ENCODE data around the gene GRM7. TPM values are rescaled to one million over a fixed set of nuclear protein-coding genes. Genes with fewer than 3 reads are reported as not detected.

The GRM7 gene
- total and polyA plus RNA-seq, 2 of the 4 experiments (the other 2 are of a cell fraction): not detected

DNA sequence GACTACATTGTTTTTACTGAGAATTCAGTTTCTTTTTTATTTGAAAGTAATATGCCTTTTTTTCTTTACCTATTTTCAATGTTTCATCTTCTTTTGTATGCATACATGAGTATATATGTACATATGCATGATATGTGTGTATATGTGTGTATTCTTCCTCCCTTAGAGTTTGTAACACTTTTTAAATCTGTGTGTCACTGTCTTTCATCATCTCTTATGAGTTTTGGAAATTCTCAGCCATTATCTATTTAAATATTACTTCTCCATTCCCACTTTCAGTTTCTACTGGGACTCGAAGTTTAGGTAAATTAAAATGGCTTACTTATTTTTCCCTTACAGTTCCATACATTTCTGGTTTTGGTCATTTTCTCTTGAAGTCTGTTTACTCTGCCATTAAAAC is 754.1 kb downstream of the GRM7 start:
- H3K23ac ChIP-seq (ENCODE audit: low read depth, low read length): no peak overlapping the region
- no peak overlapping the region for H2AFZ ChIP-seq (replicated peaks; ENCODE audit: low read length, poor library complexity)
- H3K4me1 ChIP-seq (ENCODE audit: control insufficient read depth, insufficient read depth, low read length): no peaks in the 10 kb centered on the region
- H3K79me1 ChIP-seq (ENCODE audit: low read depth in 1 of 2, low read length in 2 of 2): no peaks in the 10 kb centered on the region
- H3K4me2 ChIP-seq (ENCODE audit: low read depth, low read length): no peak overlapping the region
- H2BK120ac ChIP-seq (ENCODE audit: low read depth, low read length): no peak overlapping the region
- H2BK20ac ChIP-seq (ENCODE audit: low read depth, low read length): no peak overlapping the region
- no peaks in the 10 kb centered on the region for H3K27me3 ChIP-seq (ENCODE audit: control insufficient read depth, insufficient read depth, low read length)
- in situ Hi-C loops (cut with MboI; ENCODE audit: low sequenced_read_pairs): no loop called here
- H4K5ac ChIP-seq (ENCODE audit: low read depth, low read length): no peak overlapping the region
- TF ChIP-seq, protein P1, sequence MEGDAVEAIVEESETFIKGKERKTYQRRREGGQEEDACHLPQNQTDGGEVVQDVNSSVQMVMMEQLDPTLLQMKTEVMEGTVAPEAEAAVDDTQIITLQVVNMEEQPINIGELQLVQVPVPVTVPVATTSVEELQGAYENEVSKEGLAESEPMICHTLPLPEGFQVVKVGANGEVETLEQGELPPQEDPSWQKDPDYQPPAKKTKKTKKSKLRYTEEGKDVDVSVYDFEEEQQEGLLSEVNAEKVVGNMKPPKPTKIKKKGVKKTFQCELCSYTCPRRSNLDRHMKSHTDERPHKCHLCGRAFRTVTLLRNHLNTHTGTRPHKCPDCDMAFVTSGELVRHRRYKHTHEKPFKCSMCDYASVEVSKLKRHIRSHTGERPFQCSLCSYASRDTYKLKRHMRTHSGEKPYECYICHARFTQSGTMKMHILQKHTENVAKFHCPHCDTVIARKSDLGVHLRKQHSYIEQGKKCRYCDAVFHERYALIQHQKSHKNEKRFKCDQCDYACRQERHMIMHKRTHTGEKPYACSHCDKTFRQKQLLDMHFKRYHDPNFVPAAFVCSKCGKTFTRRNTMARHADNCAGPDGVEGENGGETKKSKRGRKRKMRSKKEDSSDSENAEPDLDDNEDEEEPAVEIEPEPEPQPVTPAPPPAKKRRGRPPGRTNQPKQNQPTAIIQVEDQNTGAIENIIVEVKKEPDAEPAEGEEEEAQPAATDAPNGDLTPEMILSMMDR (conservative IDR thresholded peaks at IDR 0.05; ENCODE audit: low read depth, low read length): no peak
- TF ChIP-seq CEBPB (IDR thresholded peaks at IDR 0.05; ENCODE audit: low read depth, low read length) (no peak), MXI1 (IDR thresholded peaks at IDR 0.05; ENCODE audit: borderline replicate concordance, low read depth, low read length) (no peak), MAFK (IDR thresholded peaks at IDR 0.05; ENCODE audit: low read depth, low read length) (no peak)
- TF ChIP-seq, protein P2, sequence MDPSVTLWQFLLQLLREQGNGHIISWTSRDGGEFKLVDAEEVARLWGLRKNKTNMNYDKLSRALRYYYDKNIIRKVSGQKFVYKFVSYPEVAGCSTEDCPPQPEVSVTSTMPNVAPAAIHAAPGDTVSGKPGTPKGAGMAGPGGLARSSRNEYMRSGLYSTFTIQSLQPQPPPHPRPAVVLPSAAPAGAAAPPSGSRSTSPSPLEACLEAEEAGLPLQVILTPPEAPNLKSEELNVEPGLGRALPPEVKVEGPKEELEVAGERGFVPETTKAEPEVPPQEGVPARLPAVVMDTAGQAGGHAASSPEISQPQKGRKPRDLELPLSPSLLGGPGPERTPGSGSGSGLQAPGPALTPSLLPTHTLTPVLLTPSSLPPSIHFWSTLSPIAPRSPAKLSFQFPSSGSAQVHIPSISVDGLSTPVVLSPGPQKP (IDR thresholded peaks at IDR 0.05; ENCODE audit: borderline replicate concordance, low read depth, low read length): no peak
- no peak overlapping the region for H3K56ac ChIP-seq (ENCODE audit: extremely low read depth, insufficient read depth, low read length)
- H3K4me3 ChIP-seq (ENCODE audit: insufficient read depth, low read depth, low read length): no peak overlapping the region
- no peak for DNase-seq
- no peaks in the 10 kb centered on the region for H3K9me1 ChIP-seq (ENCODE audit: insufficient read depth, low read length)
- CTCF ChIA-PET: no interaction called here
- H4K91ac ChIP-seq (ENCODE audit: insufficient read depth, low read depth, low read length): no peak overlapping the region
- no peak overlapping the region for H3K18ac ChIP-seq (ENCODE audit: low read depth, low read length)
- POLR2A ChIA-PET (ENCODE audit: unreplicated experiment): no interaction called here
- H3K4ac ChIP-seq (ENCODE audit: low read depth, low read length): no peak overlapping the region
- H3K9ac ChIP-seq (ENCODE audit: low read depth, low read length): no peak overlapping the region
- H4K8ac ChIP-seq (ENCODE audit: low read depth in 2 of 2, low read length in 2 of 2): no peak overlapping the region
- H3K9me3 ChIP-seq (ENCODE audit: control insufficient read depth, insufficient read depth, low read length): peaks cover 9% of the 10 kb centered on the region
- H3K27ac ChIP-seq (ENCODE audit: insufficient read depth, low read length): no peak overlapping the region
- H4K20me1 ChIP-seq (ENCODE audit: insufficient read depth, low read length): no peaks in the 10 kb centered on the region
- no peak overlapping the region for H2BK5ac ChIP-seq (ENCODE audit: low read depth, low read length, poor library complexity, severe bottlenecking)
- BruUV-seq (replicated peaks): no TSS peak
- H3K36me3 ChIP-seq (ENCODE audit: control insufficient read depth, insufficient read depth, low read length): no peaks in the 10 kb centered on the region
- H2AK9ac ChIP-seq (replicated peaks; ENCODE audit: low read depth, low read length, poor library complexity): no peak overlapping the region
- H3K14ac ChIP-seq (replicated peaks; ENCODE audit: low read depth, low read length): no peak overlapping the region
- no peak overlapping the region for H2BK15ac ChIP-seq (ENCODE audit: low read depth, low read length)
- H2AK5ac ChIP-seq (ENCODE audit: low read depth, low read length): no peak overlapping the region
- no peak for ATAC-seq (ENCODE audit: low read depth)
- WGBS, 2 experiments (ENCODE audit: extremely low coverage in 2 of 2, insufficient read length in 1 of 2): no CpG with 5 or more reads among the region's 1 CpG
- intact Hi-C loops (cut with micrococcal nuclease): no loop called here
- dilution Hi-C loops (cut with HindIII; ENCODE audit: low sequenced_read_pairs, unreplicated experiment): no loop called here

Data from IMR-90 (cell line).